ENCODE measurements around the gene IER5L. TPM values are rescaled to one million over a fixed set of nuclear protein-coding genes. Genes with fewer than 3 reads are reported as not detected.

Gene IER5L
- total and polyA plus RNA-seq, 9 of the 15 experiments (the other 6 are each of a cell fraction or from before 2014, with no cell fraction given) = 0.14 to 11.9 (median 0.52) TPM

- TF ChIP-seq SAP30 (IDR thresholded peaks at IDR 0.05; ENCODE audit: borderline replicate concordance, insufficient read depth, low read depth, low read length, poor library complexity, severe bottlenecking) (no peak), L3MBTL2 (IDR thresholded peaks at IDR 0.05) (no peak), SRSF1 (IDR thresholded peaks at IDR 0.05; ENCODE audit: low read depth, low read length) (no peak), CBX2 (IDR thresholded peaks at IDR 0.05; ENCODE audit: insufficient read depth, low read length, poor library complexity, severe bottlenecking) (no peak), FOXP1 (CRISPR knock-in tag; IDR thresholded peaks at IDR 0.05) (no peak), BHLHE40 (IDR thresholded peaks at IDR 0.05; ENCODE audit: low read length) (0 out of 2 replicates have a peak, but pooled peaks have one; percentile 16), ZBTB8A (IDR thresholded peaks at IDR 0.05; ENCODE audit: partially characterized antibody) (no peak), RAD51 (IDR thresholded peaks at IDR 0.05; ENCODE audit: borderline replicate concordance, low read depth) (no peak), PHF21A (IDR thresholded peaks at IDR 0.05; ENCODE audit: borderline replicate concordance, low read depth) (no peak), RB1 (IDR thresholded peaks at IDR 0.05; ENCODE audit: low read depth) (peak; percentile 69; the same call in 1 of the 2 replicates), ZNF24 (IDR thresholded peaks at IDR 0.05) (no peak; the same call in 1 of the 2 replicates)
Measured at GRCh38 chr9:129131300-129132145, 46.5 kb downstream of the IER5L start (continued).

Data from K562 (cell line).